IPS DF 19.7 (cell line): ENCODE results near the gene SLC22A23.

Source experiments
- DNase-seq: peaks from one replicate; pipeline ENCODE4 v3.0.0-alpha.2; 2013; ENCODE audit warnings: low read depth, low spot score

Gene SLC22A23

DNA sequence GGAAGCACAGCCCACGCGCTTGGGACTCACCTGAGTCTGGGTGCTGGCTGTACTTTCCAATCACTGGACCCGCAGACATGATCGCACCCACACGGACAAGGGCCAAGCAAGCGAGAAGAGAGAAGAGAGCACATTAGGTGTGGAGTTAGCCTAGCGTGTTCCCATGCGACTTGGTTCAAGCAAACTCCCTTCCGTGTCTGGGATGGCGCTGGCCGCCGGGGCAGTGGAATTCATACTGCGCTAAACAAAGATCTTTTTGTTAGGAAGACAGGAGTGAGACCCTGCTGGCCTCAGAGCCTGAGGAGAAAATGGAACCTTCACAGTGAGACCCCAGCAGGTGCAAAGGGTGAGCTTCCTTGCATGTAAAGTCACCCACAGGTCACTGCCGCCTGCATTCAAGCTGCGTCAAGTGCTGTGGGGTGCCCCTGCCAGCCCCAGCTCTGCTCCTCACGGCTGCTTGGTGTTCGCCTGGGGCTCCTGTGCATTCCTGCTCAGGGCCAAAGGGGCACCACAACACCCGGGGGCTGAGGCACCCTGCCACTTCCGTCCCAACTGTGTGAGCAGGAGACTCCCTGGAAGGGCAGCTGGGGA lies 171.7 kb downstream of the SLC22A23 start:
- no peak for DNase-seq

DNA sequence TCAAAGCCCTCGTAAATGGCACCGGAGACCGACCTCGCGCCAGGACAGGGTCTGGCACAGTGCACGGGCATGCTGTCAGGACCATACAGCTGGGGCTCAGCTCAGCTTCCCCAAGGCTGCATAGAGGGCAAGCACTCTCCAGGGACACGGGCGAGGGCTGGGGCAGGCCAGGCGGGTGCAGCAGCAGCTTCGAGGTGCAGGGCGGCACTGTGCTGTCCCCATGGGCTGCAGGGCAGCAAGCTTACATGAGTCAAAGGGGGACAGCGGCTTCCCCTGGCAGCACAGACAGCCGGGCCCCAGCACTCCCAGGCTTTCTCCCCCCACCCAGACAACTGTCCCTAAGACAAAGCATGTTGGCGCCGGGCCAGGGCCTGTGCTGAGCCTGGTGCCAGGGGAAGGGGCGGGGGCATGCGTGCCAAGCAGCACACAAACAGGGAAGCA lies 172.4 kb downstream of the SLC22A23 start:
- no peak for DNase-seq

- DNase-seq: no peak
Observed at GRCh38 chr6:3283641-3284435, 173.0 kb downstream of the SLC22A23 start.

- DNase-seq: no peak
Observed at GRCh38 chr6:3283241-3283640, 173.6 kb downstream of the SLC22A23 start.

- DNase-seq: no peak
Observed at GRCh38 chr6:3282476-3283236, 174.2 kb downstream of the SLC22A23 start.

DNA sequence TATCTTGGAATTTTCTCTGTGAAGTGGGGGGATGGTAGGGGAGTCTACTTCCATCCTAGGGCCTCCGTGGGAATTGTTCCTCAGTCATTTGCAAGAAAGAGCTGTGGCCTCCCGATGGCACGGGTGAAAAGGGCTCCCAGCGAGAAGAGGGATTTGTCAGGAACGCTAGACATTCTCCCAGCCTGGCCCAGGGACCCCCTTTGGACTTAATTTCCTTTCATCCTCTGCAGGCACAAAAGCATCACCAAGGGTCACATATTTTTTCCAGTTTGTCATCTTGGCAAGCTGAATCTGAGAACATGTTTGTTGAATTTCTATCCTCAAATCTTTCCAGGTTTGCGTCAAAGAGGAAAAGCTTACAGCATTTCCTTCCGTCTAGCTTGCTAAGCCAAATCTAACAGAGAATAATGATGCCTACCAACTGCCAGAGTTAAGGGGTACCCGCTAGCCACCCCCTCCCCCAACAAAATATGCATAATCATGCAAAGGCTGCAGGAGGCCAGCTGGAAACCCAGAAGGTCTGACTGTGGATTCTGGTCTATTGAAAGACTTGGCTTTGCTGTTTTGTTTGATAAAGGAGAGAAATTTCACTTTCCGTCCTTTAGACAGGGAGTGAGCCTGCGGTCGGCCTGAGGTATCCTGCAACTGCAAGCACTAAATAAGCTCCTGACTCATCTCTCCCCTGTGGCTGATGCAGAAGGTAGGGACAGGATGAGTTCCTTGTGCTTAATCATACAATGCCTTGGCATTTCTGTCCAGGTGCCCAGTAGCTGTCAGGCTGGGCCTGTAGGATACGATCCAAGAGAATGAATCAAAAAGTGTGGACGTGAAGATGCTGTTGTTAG lies 175.0 kb downstream of the SLC22A23 start:
- DNase-seq: no peak

GRCh38 chr6:3280866-3281465 lies 175.9 kb downstream of the SLC22A23 start:
- no peak for DNase-seq

GRCh38 chr6:3280091-3280490 lies 176.8 kb downstream of the SLC22A23 start:
- DNase-seq: no peak

DNA sequence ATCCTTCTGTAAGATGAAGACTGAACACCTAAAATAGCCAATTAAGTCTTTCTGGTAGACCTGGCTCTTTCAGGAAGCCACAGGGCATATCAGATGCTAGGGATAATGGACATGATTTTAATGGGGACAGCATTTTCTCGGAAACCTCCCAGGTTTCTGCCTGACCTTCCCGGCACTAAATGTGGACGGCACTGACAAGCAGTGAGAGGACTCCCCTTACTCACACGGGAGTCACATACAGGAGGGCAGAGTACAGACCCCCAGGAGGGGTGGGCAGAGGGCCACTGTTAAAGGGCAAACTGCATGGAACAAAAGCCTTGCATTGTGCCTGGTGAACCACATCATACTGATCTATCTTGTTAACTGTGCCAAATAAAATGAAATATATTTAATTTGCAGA lies 178.2 kb downstream of the SLC22A23 start:
- DNase-seq: no peak

DNA sequence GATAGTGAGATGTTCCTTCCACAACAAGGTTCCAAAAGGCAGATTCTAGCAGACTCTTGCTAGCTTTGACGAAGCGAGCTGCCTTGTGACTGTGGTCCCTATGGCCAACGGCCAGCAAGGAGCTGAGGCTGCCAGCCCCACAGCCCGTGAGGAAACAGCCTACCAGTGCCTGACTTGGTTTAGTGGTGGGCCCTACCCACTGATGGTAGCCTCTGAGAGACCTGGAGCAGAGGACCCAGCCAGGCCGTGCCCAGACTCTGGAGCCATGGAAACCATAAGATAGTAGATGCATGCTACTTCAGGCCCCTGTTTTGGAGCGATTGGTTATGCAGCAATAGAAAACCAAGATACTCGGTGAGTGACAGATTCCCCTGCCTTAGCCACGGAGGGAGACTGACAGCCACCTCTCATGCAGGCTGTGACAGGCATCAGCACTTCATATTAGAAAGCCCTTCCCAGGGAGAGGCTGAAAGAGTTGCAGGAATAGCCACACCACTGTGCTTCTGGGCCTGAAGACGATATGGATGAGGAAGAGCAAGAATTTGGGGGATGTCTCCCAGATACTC lies 178.9 kb downstream of the SLC22A23 start:
- no peak for DNase-seq

GRCh38 chr6:3277251-3277650 lies 179.6 kb downstream of the SLC22A23 start:
- no peak for DNase-seq

GRCh38 chr6:3276174-3277167 lies 180.4 kb downstream of the SLC22A23 start:
- no peak for DNase-seq

DNA sequence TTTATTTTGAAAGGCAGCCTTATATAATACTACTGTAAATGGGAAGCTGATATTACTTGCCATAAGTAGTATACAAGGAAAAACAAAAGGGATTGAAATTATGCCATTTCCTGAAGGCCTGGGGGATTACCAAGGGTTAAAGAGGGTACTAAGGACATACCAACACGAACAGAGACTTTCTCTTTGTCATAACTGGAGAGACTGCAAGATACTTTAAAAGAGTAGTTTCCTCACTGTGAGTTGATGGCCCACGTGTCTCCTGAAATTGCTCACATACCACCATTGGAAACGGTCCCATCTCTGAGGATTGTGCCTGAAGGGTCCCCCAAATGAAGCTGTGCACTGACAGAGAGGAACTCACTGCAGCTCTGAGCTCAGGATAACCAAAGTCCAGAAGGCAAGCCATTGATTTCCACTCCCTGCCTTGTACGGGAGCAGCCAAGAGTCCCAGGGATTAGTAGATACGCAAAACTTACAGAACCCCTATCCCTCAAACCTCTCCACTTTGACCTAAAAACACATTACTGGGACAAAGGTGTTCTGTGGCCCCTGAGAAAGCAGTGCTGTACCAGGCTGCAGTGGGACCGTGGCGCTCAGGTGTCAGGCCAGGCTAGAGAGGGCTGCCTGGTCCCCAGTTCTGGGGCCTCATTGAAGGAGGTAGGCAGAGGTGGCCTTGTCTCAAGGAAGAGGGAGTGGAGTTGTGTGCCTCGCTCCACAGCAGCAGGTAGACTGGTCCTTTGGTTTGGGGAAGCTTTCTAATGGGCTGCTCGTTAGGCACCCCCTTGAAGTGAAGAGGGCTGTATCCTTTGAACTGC lies 182.9 kb downstream of the SLC22A23 start:
- DNase-seq: no peak

- DNase-seq: no peak
Observed at GRCh38 chr6:3272911-3273547, 183.8 kb downstream of the SLC22A23 start.

DNA sequence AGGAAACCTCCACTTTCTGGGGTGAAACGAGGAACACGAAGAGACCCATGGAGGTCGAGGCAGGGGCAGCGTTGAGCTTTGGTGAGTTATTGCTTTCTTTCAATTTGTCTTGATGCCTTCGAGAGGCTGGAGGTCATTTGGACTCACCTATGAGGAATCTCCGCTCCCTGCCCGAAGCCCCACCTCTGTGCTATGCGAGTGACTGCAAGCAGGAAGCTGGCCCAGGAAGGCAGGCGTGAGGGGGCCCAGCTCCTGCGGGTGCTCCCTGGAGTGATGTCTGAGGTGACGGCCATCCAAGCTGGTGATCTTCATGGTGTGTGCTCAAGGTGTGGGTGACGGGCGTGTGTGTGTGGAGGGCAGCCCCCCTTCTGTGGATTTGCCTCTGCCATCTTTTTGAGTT lies 185.1 kb downstream of the SLC22A23 start:
- no peak for DNase-seq

GRCh38 chr6:3270258-3270657 lies 186.6 kb downstream of the SLC22A23 start:
- no peak for DNase-seq

GRCh38 chr6:3269281-3269975 lies 187.4 kb downstream of the SLC22A23 start:
- DNase-seq: no peak

- no peak for DNase-seq
Observed at GRCh38 chr6:3268680-3269079, 188.2 kb downstream of the SLC22A23 start.
